ENCODE measurements around the gene CNOT6.
A peak's percentile ranks its signal among the peaks of the same experiment; 100 is the strongest.

Gene CNOT6

GRCh38 chr5:180540050-180540694 is 46.0 kb downstream of the CNOT6 start:
- Mint-ChIP-seq H3K4me3 (peak overlapping the region in 1 of 2 donors; percentile 55), H3K27me3 (no peaks in the 10 kb centered on the region), H3K9me3 (peaks cover 0 to 5% of the 10 kb centered on the region in 2 donors), H3K36me3 (peaks cover 34 to 47% of the 10 kb centered on the region in 2 donors), H3K4me1 (peaks cover 10 to 15% of the 10 kb centered on the region in 2 donors), H3K27ac (peak overlapping the region; percentile 65)
- ATAC-seq (replicated peaks) (peak; percentile 70 to 93), DNase-seq (no peak)

- peaks cover 34 to 48% of the 10 kb centered on the region in 2 donors for H3K36me3 Mint-ChIP-seq
- H3K4me3 Mint-ChIP-seq = no peak overlapping the region
- H3K9me3 Mint-ChIP-seq = peaks cover 0 to 5% of the 10 kb centered on the region in 2 donors
- peak in 1 of 2 donors; percentile 28 for ATAC-seq (replicated peaks)
- no peak overlapping the region for H3K27ac Mint-ChIP-seq
- H3K27me3 Mint-ChIP-seq = no peaks in the 10 kb centered on the region
- no peak for DNase-seq
- H3K4me1 Mint-ChIP-seq = peaks cover 7 to 21% of the 10 kb centered on the region in 2 donors
Measured at GRCh38 chr5:180541710-180542109, 47.5 kb downstream of the CNOT6 start.

DNA sequence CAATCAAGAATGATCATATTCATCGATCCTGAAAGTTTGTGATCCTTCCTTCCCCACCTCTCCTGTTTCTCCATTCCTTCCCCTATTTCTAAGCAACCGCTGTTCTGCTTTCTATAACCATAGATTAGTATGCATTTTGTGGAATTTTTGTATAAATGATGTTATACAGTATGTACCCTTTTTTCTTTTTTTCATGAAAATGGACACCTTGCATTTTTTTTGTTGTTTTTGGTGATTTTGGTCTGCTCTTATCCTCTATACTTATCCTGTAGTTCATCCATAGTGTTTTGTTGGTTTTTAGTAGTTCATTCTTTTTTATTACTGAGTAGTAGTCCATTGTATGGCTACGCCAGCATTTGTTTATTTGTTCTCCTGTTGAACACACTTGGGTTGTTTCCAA is 51.1 kb downstream of the CNOT6 start:
- H3K27me3 Mint-ChIP-seq = no peaks in the 10 kb centered on the region
- H3K36me3 Mint-ChIP-seq = peaks cover 34 to 40% of the 10 kb centered on the region in 2 donors
- DNase-seq = no peak
- H3K4me1 Mint-ChIP-seq = peaks cover 7 to 23% of the 10 kb centered on the region in 2 donors
- H3K9me3 Mint-ChIP-seq = no peaks in the 10 kb centered on the region
- no peak for ATAC-seq (replicated peaks)
- no peak overlapping the region for H3K4me3 Mint-ChIP-seq
- H3K27ac Mint-ChIP-seq = no peak overlapping the region

- peaks cover 7 to 21% of the 10 kb centered on the region in 2 donors for H3K4me1 Mint-ChIP-seq
- ATAC-seq (replicated peaks) (no peak), DNase-seq (no peak)
- H3K4me3 Mint-ChIP-seq = no peak overlapping the region
- no peaks in the 10 kb centered on the region for H3K9me3 Mint-ChIP-seq
- no peak overlapping the region for H3K27ac Mint-ChIP-seq
- H3K27me3 Mint-ChIP-seq = no peaks in the 10 kb centered on the region
- H3K36me3 Mint-ChIP-seq = peaks cover 39 to 55% of the 10 kb centered on the region in 2 donors
Measured at GRCh38 chr5:180548563-180548962, 54.4 kb downstream of the CNOT6 start.

- peaks cover 35 to 55% of the 10 kb centered on the region in 2 donors for H3K36me3 Mint-ChIP-seq
- ATAC-seq (replicated peaks) = no peak
Measured at GRCh38 chr5:180553530-180553929, 59.4 kb downstream of the CNOT6 start.

DNA sequence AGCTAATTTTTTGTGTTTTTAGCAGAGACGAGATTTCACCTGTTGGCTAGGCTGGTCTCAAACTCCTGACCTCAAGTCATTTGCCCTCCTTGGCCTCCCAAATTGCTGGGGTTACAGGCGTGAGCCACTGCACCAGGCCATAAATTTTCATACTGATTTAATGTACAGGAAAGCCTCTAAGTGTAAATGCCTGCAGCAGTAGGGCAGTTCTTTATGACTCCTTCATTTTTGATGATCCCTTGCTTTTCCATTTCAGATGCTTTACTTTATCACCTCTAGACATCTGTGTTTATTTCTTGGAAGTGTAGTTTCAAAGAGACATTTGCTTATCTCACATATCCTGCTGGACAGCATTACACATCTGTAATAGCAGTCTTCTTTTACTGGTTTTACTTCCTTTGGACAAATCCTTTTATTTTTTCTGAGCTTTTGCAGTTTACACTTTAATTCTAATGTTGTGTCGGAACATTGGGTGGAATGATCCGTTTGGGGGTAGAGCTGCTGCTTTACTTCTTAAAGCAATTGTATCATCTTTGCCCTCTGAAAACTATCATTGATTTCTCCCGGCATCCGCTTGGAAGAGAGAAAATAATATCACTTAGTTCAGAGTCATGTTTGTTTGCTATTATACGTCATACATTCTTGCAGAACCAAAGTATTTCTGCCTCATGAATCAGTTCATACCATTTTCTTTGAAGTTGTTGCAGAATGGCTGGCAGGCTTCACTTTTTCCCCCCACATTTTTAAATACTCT is 61.2 kb downstream of the CNOT6 start:
- Mint-ChIP-seq H3K27me3 (no peaks in the 10 kb centered on the region), H3K27ac (no peak overlapping the region), H3K9me3 (no peaks in the 10 kb centered on the region), H3K4me3 (no peak overlapping the region), H3K36me3 (peaks cover 38 to 65% of the 10 kb centered on the region in 2 donors), H3K4me1 (peaks cover 2 to 7% of the 10 kb centered on the region in 2 donors)
- DNase-seq = no peak
- ATAC-seq (replicated peaks) = no peak

More at GRCh38 chr5:180553530-180553929, 59.4 kb downstream of the CNOT6 start:
- Mint-ChIP-seq H3K4me1 (peaks cover 1 to 3% of the 10 kb centered on the region in 2 donors), H3K4me3 (no peak overlapping the region), H3K9me3 (no peaks in the 10 kb centered on the region), H3K27me3 (no peaks in the 10 kb centered on the region), H3K27ac (no peak overlapping the region)
- no peak for DNase-seq

DNA sequence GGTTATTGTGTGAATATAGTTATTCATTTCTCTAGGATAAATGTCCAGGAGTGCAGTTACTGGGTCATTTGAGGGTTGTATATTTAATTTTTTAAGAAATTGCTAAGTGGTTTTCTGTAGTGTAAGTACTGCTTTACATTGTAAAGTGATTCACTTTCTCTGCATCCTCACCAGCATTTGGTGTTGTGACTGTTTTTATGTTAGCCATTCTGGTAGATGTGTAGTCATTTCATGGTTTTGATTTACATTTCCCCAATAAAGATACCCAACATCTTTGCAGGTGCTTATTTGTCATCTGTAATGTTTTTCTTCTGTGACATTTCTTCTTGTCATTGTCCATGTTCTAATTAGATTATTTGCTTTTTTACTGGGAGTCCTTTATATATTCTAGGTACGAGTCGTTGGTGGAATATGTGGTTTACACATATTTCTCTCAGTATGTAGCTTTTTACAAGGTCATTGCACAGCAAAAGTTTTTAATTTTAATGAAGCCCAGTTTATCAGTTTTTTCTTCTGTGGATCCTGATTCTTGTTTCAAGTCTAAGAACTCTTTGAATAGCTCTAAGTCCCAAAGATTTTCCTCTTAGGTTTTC is 63.1 kb downstream of the CNOT6 start:
- Mint-ChIP-seq H3K4me3 (no peak overlapping the region), H3K9me3 (no peaks in the 10 kb centered on the region), H3K4me1 (peaks cover 6 to 7% of the 10 kb centered on the region in 2 donors), H3K36me3 (peaks cover 47 to 68% of the 10 kb centered on the region in 2 donors), H3K27ac (no peak overlapping the region), H3K27me3 (no peaks in the 10 kb centered on the region)
- ATAC-seq (replicated peaks) (no peak), DNase-seq (no peak)

GRCh38 chr5:180558232-180558631 is 64.1 kb downstream of the CNOT6 start:
- Mint-ChIP-seq H3K36me3 (peaks cover 43 to 61% of the 10 kb centered on the region in 2 donors), H3K27ac (no peak overlapping the region), H3K27me3 (no peaks in the 10 kb centered on the region), H3K4me1 (peaks cover 6 to 7% of the 10 kb centered on the region in 2 donors), H3K4me3 (no peak overlapping the region), H3K9me3 (no peaks in the 10 kb centered on the region)
- no peak for ATAC-seq (replicated peaks)
- no peak for DNase-seq

GRCh38 chr5:180563994-180564393 is 69.8 kb downstream of the CNOT6 start:
- no peaks in the 10 kb centered on the region for H3K27me3 Mint-ChIP-seq
- peaks cover 3 to 8% of the 10 kb centered on the region in 2 donors for H3K4me1 Mint-ChIP-seq
- no peak overlapping the region for H3K27ac Mint-ChIP-seq
- DNase-seq (no peak), ATAC-seq (replicated peaks) (no peak)
- no peak overlapping the region for H3K4me3 Mint-ChIP-seq
- H3K36me3 Mint-ChIP-seq = peaks cover 43 to 48% of the 10 kb centered on the region in 2 donors
- H3K9me3 Mint-ChIP-seq = no peaks in the 10 kb centered on the region

DNA sequence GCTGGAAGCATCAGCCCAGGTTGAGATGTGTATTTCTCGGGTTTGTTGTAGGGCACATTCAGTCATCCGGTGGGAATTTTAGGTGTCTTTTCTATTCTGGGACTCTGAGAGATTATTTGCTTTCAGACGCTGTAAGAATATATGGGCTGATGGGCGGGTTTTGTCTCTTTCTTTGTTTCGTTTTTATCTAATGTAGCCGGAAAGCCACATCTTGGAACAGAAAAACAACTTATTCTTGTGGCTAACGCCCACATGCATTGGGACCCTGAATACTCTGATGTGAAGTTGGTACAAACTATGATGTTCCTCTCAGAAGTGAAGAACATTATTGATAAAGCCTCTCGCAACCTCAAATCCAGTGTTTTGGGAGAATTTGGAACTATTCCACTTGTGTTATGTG is 74.7 kb downstream of the CNOT6 start:
- no peak overlapping the region for H3K27ac Mint-ChIP-seq
- no peak overlapping the region for H3K4me3 Mint-ChIP-seq
- DNase-seq = no peak
- H3K36me3 Mint-ChIP-seq = peaks cover 32 to 42% of the 10 kb centered on the region in 2 donors
- H3K4me1 Mint-ChIP-seq = peaks cover 0 to 2% of the 10 kb centered on the region in 2 donors
- no peaks in the 10 kb centered on the region for H3K27me3 Mint-ChIP-seq
- no peaks in the 10 kb centered on the region for H3K9me3 Mint-ChIP-seq
- no peak for ATAC-seq (replicated peaks)

DNA sequence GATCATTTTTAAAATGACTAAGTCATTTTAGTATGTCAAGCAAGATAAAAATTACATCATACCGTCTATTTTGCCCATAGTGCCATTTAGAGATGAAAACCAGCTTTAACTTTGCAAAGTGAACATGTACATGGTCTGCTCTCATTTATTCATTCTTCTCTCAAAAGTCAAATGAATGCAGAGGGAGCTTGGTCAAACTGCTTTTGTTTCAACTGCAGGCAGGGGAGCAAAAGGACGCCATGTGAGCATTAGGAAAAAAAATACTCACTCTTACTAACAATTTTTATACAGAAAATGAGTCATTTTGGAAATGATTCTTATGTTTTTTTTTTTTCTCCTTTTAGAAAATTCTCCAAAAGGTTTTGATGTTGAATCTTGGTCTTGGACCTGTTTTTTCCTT is 81.4 kb downstream of the CNOT6 start:
- no peaks in the 10 kb centered on the region for H3K9me3 Mint-ChIP-seq
- H3K4me1 Mint-ChIP-seq = no peaks in the 10 kb centered on the region
- ATAC-seq (replicated peaks) (no peak), DNase-seq (no peak)
- no peak overlapping the region for H3K4me3 Mint-ChIP-seq
- H3K27ac Mint-ChIP-seq = no peak overlapping the region
- no peaks in the 10 kb centered on the region for H3K27me3 Mint-ChIP-seq
- peaks cover 30 to 52% of the 10 kb centered on the region in 2 donors for H3K36me3 Mint-ChIP-seq

DNA sequence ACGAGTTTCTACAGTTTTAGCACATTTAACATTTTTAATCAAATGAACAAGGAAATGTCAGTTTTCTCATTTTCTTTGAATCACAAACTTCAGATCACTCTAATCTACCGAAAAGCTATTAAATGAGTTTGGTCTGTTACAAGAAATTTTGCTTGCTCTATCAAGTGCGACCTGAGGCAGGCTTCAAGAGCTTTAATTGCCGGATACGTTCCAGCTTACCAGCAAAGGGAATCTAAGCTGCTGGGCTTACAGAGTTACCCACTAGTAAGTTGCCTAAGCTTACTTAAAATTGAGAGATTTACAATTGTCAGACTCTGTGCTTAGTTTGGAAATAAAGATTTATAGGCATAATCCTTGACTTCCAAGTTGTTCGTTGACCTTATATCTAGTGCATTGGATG is 86.5 kb downstream of the CNOT6 start:
- Mint-ChIP-seq H3K4me3 (no peak overlapping the region), H3K27ac (no peak overlapping the region), H3K36me3 (peaks cover 13 to 23% of the 10 kb centered on the region in 2 donors), H3K9me3 (peaks cover 4% of the 10 kb centered on the region in 2 donors), H3K27me3 (no peaks in the 10 kb centered on the region), H3K4me1 (no peaks in the 10 kb centered on the region)
- DNase-seq = no peak
- no peak for ATAC-seq (replicated peaks)

GRCh38 chr5:180583738-180584137 is 89.6 kb downstream of the CNOT6 start:
- no peaks in the 10 kb centered on the region for H3K4me1 Mint-ChIP-seq
- peaks cover 4% of the 10 kb centered on the region in 2 donors for H3K9me3 Mint-ChIP-seq
- no peak overlapping the region for H3K4me3 Mint-ChIP-seq
- ATAC-seq (replicated peaks) (no peak), DNase-seq (no peak)
- H3K27me3 Mint-ChIP-seq = peaks cover 6 to 7% of the 10 kb centered on the region in 2 donors
- no peak overlapping the region for H3K27ac Mint-ChIP-seq
- H3K36me3 Mint-ChIP-seq = peaks cover 0 to under 1% of the 10 kb centered on the region in 2 donors

DNA sequence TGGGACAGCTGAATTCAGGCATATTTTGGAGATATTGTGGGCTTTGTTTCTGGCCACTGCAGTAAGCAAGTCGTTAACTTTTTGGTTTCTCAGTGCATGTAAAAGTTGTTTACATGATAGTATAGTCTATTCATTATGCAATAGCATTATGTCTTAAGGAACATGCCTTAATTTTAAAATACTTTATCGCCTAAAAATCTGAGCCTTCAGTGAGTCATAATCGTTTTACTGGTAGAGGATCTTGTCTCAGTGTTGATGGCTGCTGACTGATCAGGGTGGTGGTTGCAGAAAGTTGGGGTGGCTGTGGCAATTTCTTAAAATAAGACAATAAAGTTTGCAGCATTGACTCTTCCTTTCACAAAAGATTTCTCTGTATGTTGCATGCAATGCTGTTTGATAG is 92.0 kb downstream of the CNOT6 start:
- DNase-seq = no peak
- Mint-ChIP-seq H3K27ac (no peak overlapping the region), H3K4me3 (no peak overlapping the region), H3K4me1 (no peaks in the 10 kb centered on the region), H3K27me3 (peaks cover 18 to 27% of the 10 kb centered on the region in 2 donors), H3K36me3 (no peaks in the 10 kb centered on the region), H3K9me3 (peaks cover 4% of the 10 kb centered on the region in 2 donors)
- no peak for ATAC-seq (replicated peaks)
